Glutamatergic neuron (in vitro differentiated cells): ENCODE data around the gene MMP10. TPM values are rescaled to one million over a fixed set of nuclear protein-coding genes. Genes with fewer than 3 reads are reported as not detected.

Source experiments
- DNase-seq: peaks from one replicate; pipeline ENCODE4 v3.0.0; 2022
- H3K27ac Mint-ChIP-seq: one replicate; pipeline ENCODE4 v1.8.0; 2020; ENCODE audit warnings: mild to moderate bottlenecking, mixed read lengths, inconsistent platforms; ENCODE audit not compliant: unreplicated experiment
- H3K27me3 Mint-ChIP-seq: one replicate; pipeline ENCODE4 v1.8.0; 2020; ENCODE audit warnings: mild to moderate bottlenecking, moderate library complexity, mixed read lengths, inconsistent platforms; ENCODE audit not compliant: unreplicated experiment
- H3K36me3 Mint-ChIP-seq: one replicate; pipeline ENCODE4 v1.8.0; 2020; ENCODE audit warnings: mild to moderate bottlenecking, mixed read lengths, inconsistent platforms; ENCODE audit not compliant: unreplicated experiment
- H3K4me1 Mint-ChIP-seq: one replicate; pipeline ENCODE4 v1.8.0; 2020; ENCODE audit warnings: mild to moderate bottlenecking, low read depth, mixed read lengths, inconsistent platforms; ENCODE audit not compliant: unreplicated experiment
- H3K4me3 Mint-ChIP-seq: one replicate; pipeline ENCODE4 v1.8.0; 2020; ENCODE audit warnings: mild to moderate bottlenecking, mixed read lengths, inconsistent platforms; ENCODE audit not compliant: unreplicated experiment
- H3K9me3 Mint-ChIP-seq: one replicate; pipeline ENCODE4 v1.8.0; 2020; ENCODE audit warnings: mild to moderate bottlenecking, moderate library complexity, mixed read lengths, inconsistent platforms; ENCODE audit not compliant: unreplicated experiment
- total RNA-seq: library from RNA; stranded (reverse); fragmentation: NEBNext Ultra II Directional; extraction: Animal tissue kit (Norgen Biotek cat#: 25700); gene quantifications from one replicate; pipeline ENCODE4 v1.2.1, GENCODE V29; 2021; ENCODE audit not compliant: unreplicated experiment
- TF ChIP-seq, protein P1 (sequence below): fragments of 200-600 bp; sonication (generic); IDR thresholded peaks from one replicate; pipeline ENCODE4 v1.5.0; 2021; ENCODE audit not compliant: partially characterized antibody, unreplicated experiment

MMP10 gene
- total RNA-seq, 1 donor from 2014 or later = not detected

DNA sequence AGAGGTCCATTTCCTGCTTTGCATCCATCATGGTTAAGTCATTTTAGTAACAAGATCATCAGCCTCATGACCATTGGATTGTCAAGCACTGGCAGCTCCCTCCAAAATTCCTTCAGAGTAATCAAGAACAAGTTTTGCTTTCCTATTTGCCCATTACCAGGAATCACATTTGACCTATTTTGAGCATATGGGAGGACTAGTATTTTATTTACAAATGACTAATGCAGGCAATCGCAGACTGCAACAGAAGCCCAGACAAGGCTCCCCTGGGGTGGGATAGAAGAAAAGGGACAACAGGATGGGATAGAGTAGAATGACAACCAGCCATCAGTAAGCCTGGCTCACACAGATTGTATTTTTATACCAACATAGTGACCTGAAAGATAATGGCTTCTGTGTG, 9.1 kb downstream of the MMP10 start:
- Mint-ChIP-seq H3K27me3 (no peaks in the 10 kb centered on the region), H3K4me3 (no peak overlapping the region), H3K9me3 (peaks cover 1% of the 10 kb centered on the region), H3K27ac (no peak overlapping the region), H3K36me3 (no peaks in the 10 kb centered on the region), H3K4me1 (no peaks in the 10 kb centered on the region)
- TF ChIP-seq, protein P1, sequence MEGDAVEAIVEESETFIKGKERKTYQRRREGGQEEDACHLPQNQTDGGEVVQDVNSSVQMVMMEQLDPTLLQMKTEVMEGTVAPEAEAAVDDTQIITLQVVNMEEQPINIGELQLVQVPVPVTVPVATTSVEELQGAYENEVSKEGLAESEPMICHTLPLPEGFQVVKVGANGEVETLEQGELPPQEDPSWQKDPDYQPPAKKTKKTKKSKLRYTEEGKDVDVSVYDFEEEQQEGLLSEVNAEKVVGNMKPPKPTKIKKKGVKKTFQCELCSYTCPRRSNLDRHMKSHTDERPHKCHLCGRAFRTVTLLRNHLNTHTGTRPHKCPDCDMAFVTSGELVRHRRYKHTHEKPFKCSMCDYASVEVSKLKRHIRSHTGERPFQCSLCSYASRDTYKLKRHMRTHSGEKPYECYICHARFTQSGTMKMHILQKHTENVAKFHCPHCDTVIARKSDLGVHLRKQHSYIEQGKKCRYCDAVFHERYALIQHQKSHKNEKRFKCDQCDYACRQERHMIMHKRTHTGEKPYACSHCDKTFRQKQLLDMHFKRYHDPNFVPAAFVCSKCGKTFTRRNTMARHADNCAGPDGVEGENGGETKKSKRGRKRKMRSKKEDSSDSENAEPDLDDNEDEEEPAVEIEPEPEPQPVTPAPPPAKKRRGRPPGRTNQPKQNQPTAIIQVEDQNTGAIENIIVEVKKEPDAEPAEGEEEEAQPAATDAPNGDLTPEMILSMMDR = no peak
- no peak for DNase-seq

DNA sequence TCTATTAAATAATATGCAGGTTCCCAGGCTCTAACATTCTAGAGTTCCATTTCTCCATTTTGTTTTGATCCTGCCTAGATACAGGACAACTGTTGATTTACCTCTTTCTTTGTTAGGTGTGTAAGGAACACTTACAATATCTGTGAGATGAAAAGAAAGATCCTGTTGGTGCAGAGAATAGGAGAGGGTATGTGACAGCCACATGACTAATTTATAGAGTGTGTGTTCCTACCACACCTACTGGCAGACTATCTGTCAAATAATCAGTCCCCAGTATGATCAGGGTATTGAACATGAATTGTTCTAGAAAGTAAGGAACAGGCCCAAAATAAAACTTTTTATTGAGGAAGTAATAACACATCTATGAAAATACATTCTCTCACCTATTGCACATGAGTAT, 10.2 kb downstream of the MMP10 start:
- Mint-ChIP-seq H3K36me3 (no peaks in the 10 kb centered on the region), H3K27me3 (no peaks in the 10 kb centered on the region), H3K9me3 (peaks cover 1% of the 10 kb centered on the region), H3K4me3 (no peak overlapping the region), H3K4me1 (no peaks in the 10 kb centered on the region), H3K27ac (no peak overlapping the region)
- DNase-seq = no peak
- TF ChIP-seq, protein P1 = no peak

- Mint-ChIP-seq H3K27ac (no peak overlapping the region), H3K9me3 (peaks cover 1% of the 10 kb centered on the region), H3K4me3 (no peak overlapping the region), H3K4me1 (no peaks in the 10 kb centered on the region), H3K36me3 (no peaks in the 10 kb centered on the region), H3K27me3 (peaks cover 4% of the 10 kb centered on the region)
- no peak for DNase-seq
- TF ChIP-seq, protein P1 = no peak
These were observed 12.6 kb downstream of the MMP10 start for GRCh38 chr11:102767800-102768199.

DNA sequence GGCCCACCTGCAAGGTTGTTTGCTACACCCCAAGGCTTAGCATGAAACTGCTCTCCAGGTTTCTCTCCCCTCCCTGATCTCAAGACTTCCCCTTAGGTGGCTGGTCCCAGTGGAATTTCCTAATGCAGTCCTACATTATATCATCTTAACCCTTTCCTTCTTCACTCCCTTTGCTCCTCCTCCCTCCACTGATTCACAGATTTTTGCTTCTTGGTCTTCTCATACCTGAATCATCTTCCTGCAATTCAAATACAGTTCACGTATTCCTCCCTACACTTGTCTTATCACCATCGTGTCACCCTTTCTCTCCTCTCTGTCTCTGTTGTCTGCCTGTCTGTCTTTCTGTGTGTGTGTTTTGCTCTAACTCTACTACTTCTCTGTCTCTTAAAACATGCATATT, 17.0 kb downstream of the MMP10 start:
- Mint-ChIP-seq H3K4me3 (no peak overlapping the region), H3K36me3 (no peaks in the 10 kb centered on the region), H3K27ac (no peak overlapping the region), H3K4me1 (no peaks in the 10 kb centered on the region), H3K9me3 (no peaks in the 10 kb centered on the region), H3K27me3 (peaks cover 5% of the 10 kb centered on the region)
- DNase-seq = no peak
- TF ChIP-seq, protein P1 = no peak

DNA sequence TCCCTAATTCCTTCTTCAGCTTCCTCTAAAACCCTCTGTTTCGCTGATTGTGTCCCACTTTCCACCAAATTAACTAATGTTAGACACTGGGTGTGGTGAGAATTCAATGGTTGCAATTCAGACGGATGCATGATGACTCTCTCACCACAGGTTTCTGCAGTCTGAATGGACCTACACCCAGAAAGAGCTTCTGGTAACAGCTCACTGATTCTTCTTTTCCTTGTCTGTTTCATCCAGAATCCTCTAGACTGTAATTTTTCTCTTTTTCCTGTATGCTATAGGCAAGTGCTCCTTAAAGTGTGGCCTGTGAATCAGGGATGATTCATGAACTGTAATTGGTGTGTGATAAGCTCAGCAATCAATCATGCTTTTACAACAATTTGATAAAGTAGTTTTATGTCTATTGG, 18.1 kb downstream of the MMP10 start:
- Mint-ChIP-seq H3K4me1 (no peaks in the 10 kb centered on the region), H3K27me3 (peaks cover 6% of the 10 kb centered on the region), H3K36me3 (no peaks in the 10 kb centered on the region), H3K4me3 (no peak overlapping the region), H3K9me3 (no peaks in the 10 kb centered on the region), H3K27ac (no peak overlapping the region)
- no peak for DNase-seq
- TF ChIP-seq, protein P1 = no peak
